ENCODE measurements around the gene EME1. TPM values are rescaled to one million over a fixed set of nuclear protein-coding genes. Genes with fewer than 3 reads are reported as not detected.

The EME1 gene
- total and polyA plus RNA-seq, 2 of the 13 experiments (the other 11 are each of a cell fraction or from before 2014, with no cell fraction given) = 20.7 to 24.6 TPM

- TF ChIP-seq NFKB2 (CRISPR knock-in tag; IDR thresholded peaks at IDR 0.05; ENCODE audit: borderline replicate concordance) (no peak), ZNF703 (CRISPR knock-in tag; IDR thresholded peaks at IDR 0.05; ENCODE audit: borderline replicate concordance) (no peak), ZSCAN12 (CRISPR knock-in tag; IDR thresholded peaks at IDR 0.05) (no peak), HNRNPH1 (optimal IDR thresholded peaks at IDR 0.05; ENCODE audit: low read depth, low read length) (no peak), STAT5B (CRISPR knock-in tag; IDR thresholded peaks at IDR 0.05) (no peak), ZNF333 (CRISPR knock-in tag; IDR thresholded peaks at IDR 0.05; ENCODE audit: borderline replicate concordance) (no peak)
These were observed 34.9 kb downstream of the EME1 start (continued) for GRCh38 chr17:50407921-50408320.

- intact Hi-C loops (cut with micrococcal nuclease; ENCODE audit: unreplicated experiment) = no loop called here
- Histone ChIP-seq H4K20me1 (ENCODE audit: insufficient read depth, low read length) (no peaks in the 10 kb centered on the region), H3K4me2 (ENCODE audit: low read depth, low read length) (no peak overlapping the region), H3K9ac (ENCODE audit: insufficient read depth, low read depth, low read length) (no peak overlapping the region), H3K27me3 (ENCODE audit: control insufficient read depth in 1 of 2, insufficient read depth in 2 of 2, low read length in 2 of 2) (no peaks in the 10 kb centered on the region; a peak in 1 of 5 replicates), H2AFZ (ENCODE audit: low read length) (no peak overlapping the region), H3K36me3 (replicated peaks in 1 of 2; ENCODE audit: control insufficient read depth in 1 of 2, insufficient read depth in 2 of 2, low read length in 2 of 2) (no peaks in the 10 kb centered on the region), H3K4me3 (replicated peaks in 1 of 3; ENCODE audit: insufficient read depth in 1 of 3, low read depth in 2 of 3, low read length in 3 of 3) (no peak overlapping the region), H3K79me2 (ENCODE audit: insufficient read depth, low read length) (no peaks in the 10 kb centered on the region), H3K27ac (ENCODE audit: extremely low read length, insufficient read depth, low read length) (no peak overlapping the region), H3K4me1 (ENCODE audit: insufficient read depth, low read length) (peaks cover 16% of the 10 kb centered on the region), H3K9me3 (ENCODE audit: low read length) (no peaks in the 10 kb centered on the region)
- ChIA-PET POLR2A (interaction anchor here (2.9 kb wide), 1 partner anchor 15 kb away, joined by 11 read pairs; the partner anchor contains the start of gene LRRC59), CTCF (ENCODE audit: low intra/inter-chr PET ratio, low total read pairs) (no interaction called here)
- 0 out of 2 replicates have a peak, but pooled peaks have one; percentile 41 for TF ChIP-seq GFI1 (CRISPR knock-in tag; IDR thresholded peaks at IDR 0.05; ENCODE audit: borderline replicate concordance)
- TF ChIP-seq EZH2 (conservative IDR thresholded peaks at IDR 0.05; ENCODE audit: low read depth, low read length) = no peak
- no peak for TF ChIP-seq ZNF230 (CRISPR knock-in tag; IDR thresholded peaks at IDR 0.05)
- TF ChIP-seq MED8 (CRISPR knock-in tag; IDR thresholded peaks at IDR 0.05; ENCODE audit: insufficient replicate concordance) = no peak
- no peak for TF ChIP-seq ZMYM2 (CRISPR knock-in tag; IDR thresholded peaks at IDR 0.05)
- TF ChIP-seq SSRP1 (CRISPR knock-in tag; IDR thresholded peaks at IDR 0.05) = no peak
- no TSS peak for BruUV-seq (replicated peaks)
- DNase-seq (ENCODE audit: low spot score) (no peak), FAIRE-seq (no peak), ATAC-seq (no peak; the same call in 2 of the 3 replicates)
- in situ Hi-C loops (cut with HindIII; ENCODE audit: extremely low pct_ligation_motif_present, low pct_unique_long_range_greater_than_20kb) = no loop called here
- WGBS (ENCODE audit: low lambda C conversion rate) = 60% methylated on average over 4 of the region's 4 CpGs
These were observed 39.2 kb downstream of the EME1 start for GRCh38 chr17:50412188-50412732.
